Fibroblast of skin of back (primary cell): ENCODE measurements around the gene RUNDC3A.

ENCODE experiments used
- DNase-seq: peaks from one replicate; pipeline ENCODE4 v3.0.0-alpha.2; 2013

Gene RUNDC3A

DNA sequence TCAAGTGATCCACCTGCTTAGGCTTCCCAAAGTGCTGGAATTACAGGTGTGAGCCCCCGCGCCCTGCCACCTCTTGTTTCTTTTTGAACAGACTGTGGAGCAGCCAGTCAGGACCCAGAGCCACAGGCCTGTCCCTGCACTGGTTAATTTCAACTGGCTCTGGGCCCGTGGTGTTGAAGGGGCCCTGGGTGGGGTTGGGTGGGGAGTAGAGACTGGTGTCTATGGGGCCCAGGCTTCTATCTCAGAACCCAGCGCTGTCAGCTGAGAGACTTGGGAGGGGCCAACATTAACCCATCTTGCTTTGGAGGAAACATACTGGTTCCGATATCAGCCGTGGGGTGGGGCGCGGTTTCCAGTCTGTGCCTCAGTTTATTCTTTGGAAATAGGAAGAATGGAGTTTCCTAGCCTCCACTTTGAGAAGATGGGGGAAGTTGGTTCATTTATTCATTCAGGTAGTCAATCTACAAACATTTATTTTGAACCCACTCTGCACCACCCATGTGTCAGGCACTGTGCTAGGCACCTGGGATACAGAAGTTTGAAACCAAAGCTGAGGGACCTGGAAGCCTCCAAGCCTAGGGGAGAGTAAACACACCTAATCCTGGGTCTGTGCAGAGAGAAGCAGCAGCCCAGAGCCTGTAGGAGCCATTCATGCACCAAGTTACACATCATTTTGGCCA lies 24.9 kb upstream of the RUNDC3A start:
- no peak for DNase-seq

DNA sequence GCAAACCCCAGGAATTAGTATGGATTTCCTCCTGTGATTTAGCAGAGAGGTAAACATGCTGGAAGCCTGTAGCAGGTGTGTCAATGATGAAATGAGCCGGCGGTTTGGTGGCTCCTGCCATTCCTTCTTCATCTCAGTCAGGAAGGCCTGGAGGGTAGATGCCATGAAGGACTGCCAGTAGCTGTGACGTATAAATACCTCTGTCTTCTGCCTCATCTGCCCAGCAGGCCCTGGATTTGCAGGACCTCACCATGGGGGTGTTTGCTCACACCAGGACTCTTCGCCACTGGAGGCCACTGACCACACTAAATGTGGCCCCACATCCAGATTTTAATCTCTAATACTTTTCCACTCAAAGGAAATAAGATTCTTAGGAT lies 24.4 kb upstream of the RUNDC3A start:
- DNase-seq, result no peak

DNA sequence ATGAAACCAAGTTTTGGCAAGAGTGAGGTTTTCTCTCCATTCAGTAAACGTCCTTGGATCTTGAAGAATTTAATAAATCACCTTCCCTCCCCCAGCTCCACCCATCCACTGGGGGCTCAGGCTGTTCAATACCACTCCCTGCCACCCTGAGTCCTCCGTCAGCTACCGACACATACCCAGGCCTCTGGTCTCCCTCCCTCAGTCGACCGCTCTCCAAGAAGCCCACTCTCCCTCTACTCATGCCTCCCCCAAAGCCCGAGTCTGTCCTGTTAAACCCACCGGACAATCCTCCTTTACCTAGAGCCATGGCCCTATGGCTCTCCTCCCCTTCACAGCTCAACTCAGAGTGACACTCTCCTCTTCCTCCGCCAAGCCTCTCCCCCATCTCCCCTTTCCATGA lies 20.8 kb upstream of the RUNDC3A start:
- no peak for DNase-seq

- DNase-seq, result no peak
Observed at GRCh38 chr17:44293509-44294226, 14.7 kb upstream of the RUNDC3A start.

- DNase-seq, result no peak
Observed at GRCh38 chr17:44297975-44298374, 10.4 kb upstream of the RUNDC3A start.

DNA sequence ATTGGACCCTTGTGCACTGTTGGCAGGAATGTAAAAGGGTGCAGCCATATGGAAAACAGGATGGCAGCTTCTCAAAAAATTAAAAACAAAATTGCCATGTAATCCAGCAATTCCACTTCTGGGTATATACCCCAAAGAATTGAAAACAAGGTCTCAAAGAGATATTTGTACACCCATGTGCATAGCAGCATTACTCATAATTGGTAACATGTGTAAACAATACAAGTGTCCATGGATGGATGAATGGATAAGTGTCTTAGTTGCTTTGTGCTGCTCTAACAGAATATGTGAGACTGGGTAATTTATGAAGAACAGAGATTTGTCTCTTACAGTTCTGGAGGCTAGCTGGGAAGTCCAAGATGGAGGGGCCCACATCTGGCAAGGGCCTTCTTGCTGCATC lies 3.8 kb upstream of the RUNDC3A start:
- no peak for DNase-seq

- no peak for DNase-seq
Observed at GRCh38 chr17:44307387-44308186, 814 bp upstream of the RUNDC3A start.

GRCh38 chr17:44308865-44309264 lies 464 bp downstream of the RUNDC3A start:
- DNase-seq, result no peak

- no peak for DNase-seq
Observed at GRCh38 chr17:44309472-44309871, 1.1 kb downstream of the RUNDC3A start.

DNA sequence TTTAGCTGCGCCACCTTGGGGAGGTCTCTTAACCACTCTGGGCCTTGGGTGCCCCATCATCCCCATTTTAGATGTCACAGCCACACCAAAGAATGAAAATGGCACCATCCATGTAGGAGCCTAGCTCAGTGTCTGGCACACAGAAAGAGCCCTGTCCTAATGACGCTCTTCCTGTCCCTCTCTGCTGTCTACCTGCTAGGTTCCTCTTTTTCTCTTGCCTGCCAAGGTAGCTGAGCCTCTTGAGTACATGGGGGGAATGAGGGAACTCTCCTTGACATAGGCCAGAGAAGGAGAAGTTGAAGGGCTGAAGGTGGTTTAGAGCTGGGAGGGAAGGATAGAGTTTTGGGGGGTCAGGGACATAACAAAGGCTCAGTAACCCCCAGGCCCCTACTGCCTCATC lies 1.8 kb downstream of the RUNDC3A start:
- DNase-seq, result no peak

DNA sequence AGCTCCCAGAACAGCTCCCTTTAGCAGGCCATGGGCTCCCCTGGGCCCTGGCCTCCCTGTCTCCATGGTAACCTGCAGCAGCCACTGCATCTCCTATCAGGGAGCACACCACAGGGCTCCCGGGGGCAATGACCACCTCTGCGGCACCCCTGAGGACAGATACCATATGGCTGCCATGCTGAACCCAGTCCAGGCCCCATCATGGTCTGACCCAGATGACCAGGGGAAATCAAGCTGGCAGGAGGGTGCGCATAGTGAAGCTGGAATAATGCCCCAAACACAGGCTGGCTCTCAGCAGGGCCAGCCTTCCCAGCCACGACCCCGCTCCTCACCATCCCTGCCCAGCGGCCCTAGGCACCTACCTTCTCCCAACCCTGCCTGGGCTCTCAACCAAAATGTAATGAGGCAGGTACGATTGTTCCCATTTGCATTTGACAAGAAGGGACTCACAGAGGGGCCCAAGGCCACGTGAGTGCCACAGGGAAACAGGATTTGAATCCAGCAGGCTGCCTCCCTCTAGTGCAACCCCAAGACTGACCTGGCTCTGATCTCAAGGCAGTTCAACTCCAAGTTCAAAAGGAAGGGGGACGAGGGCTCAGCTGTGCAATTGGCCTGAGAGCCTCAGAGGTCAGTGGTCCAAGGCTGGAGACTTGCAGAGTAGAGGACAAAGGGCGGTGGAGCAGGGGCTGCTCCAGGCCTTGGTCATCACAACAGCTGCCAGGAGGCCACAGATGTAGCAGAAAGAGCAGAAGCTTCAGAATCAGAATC lies 2.4 kb downstream of the RUNDC3A start:
- DNase-seq, result no peak

- no peak for DNase-seq
Observed at GRCh38 chr17:44311562-44312181, 3.3 kb downstream of the RUNDC3A start.

- no peak for DNase-seq
Observed at GRCh38 chr17:44312396-44313104, 4.1 kb downstream of the RUNDC3A start.

DNA sequence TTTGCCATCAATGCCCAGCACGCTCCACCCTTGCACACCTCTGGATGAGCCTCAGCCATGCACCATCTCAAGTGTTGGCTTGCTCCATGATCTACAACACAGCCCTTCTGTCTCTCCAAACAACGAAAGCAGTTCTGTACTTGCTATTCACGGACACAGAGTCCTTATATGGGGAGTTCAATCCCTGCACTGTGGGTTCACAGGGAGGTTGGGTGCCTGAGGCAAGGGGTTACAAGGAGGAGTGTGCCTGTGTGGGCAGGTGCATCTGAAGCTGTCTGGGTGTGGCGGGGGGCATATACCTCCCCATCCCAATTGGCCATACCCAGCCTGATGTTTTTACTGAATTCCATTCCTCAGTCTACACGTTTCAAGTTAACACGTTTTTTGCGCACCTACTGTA lies 5.6 kb downstream of the RUNDC3A start:
- DNase-seq, result no peak

DNA sequence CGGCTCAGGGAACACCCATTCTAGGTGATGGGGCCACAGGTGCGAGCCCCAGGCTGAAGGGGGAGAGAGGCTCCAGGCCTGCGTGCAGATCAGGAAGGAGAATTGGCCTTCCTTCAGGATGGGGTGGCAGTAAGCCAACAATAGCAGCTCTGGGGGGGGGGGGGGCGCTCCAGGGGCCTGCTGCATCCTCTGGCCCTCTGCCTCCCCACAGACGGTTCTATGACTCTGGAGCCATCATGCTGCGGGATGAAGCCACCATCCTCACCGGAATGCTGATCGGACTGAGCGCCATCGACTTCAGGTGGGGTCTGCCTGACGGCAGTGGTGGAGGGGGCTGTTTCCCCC lies 6.1 kb downstream of the RUNDC3A start:
- DNase-seq, result no peak

DNA sequence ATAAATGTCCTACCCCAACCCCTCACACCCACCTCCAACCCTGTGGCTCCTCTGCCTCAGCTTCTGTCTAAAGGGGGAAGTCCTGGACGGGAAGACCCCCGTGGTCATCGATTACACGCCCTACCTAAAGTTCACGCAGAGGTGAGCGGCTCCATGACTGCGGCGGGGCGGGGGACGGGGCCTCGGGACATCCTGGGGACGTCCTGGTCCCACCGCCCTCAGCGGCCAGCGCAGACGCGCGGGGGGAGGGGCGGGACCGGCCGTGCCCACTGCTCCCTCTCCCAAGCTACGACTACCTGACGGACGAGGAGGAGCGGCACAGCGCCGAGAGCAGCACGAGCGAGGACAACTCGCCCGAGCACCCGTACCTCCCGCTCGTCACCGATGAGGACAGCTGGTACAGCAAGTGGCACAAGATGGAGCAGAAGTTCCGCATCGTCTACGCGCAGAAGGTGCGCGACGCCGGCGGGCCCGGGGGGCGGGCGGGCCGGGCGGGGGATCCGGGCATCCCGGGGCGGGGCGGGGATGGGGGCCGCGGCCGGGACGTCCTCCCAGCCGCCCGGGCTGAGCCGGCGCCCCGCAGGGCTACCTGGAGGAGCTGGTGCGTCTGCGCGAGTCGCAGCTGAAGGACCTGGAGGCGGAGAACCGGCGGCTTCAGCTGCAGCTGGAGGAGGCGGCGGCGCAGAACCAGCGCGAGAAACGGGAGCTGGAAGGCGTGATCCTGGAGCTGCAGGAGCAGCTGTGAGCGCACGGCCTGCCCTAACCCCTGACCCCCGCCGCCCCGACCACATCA lies 6.7 kb downstream of the RUNDC3A start:
- DNase-seq, result no peak

DNA sequence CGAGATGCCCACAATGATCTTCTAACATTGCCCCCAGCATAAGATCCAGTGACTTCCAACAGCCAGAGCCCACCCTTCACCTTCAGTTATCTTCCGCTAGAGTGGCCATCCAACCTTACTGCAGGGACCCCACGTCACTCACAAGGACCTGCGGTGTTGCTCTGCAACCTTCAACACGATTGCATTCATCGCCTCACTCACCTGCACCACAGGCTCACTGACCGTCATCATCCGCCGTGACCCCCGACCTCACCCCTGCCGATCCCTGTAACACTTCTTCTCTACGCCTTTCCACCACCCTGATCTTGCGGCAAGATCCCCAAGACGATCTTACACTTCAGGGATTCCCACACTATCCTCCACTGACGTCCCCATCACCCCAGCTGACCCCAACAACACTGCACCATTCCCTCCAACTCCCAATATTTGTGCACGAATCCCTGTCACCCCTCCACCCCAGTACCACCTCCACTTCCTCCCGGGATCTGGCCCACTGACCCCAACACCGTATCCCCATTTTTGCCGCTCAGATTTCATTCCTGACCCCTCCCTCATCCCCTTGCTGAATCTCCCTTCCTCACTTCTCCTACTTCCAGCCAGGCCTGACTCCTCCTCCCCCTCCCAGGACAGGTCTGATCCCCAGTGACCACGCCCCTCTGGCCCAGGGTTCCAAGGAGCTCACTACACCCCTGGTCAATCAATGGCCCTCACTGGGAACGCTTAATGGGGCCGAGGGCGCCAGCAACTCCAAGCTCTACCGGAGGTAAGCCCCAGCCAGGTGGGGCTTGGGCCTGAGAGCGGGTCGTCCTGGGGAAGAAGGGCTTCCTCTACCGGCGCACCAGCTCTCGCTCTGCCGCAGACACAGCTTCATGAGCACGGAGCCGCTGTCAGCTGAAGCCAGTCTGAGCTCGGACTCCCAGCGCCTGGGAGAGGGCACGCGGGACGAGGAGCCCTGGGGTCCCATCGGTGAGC lies 7.6 kb downstream of the RUNDC3A start:
- DNase-seq, result no peak

DNA sequence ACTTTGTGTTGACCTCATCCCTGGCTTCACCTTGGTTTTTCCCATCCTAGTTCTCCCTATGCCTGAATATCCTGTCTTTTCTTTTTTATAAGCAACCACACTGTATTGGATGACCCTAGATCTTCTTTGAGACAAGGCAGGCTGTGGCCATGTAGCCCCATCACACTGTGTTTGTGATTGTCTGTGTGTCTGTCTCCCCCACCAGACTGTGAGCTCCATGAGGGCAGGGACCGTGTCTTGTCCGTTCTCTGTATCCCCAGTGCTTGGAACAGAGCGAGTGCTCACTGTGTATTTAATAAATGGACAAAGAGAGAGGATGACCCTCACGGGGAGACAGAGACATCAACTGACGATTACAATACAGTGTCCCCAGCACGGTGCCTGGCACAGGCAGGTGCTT lies 9.1 kb downstream of the RUNDC3A start:
- DNase-seq, result no peak

DNA sequence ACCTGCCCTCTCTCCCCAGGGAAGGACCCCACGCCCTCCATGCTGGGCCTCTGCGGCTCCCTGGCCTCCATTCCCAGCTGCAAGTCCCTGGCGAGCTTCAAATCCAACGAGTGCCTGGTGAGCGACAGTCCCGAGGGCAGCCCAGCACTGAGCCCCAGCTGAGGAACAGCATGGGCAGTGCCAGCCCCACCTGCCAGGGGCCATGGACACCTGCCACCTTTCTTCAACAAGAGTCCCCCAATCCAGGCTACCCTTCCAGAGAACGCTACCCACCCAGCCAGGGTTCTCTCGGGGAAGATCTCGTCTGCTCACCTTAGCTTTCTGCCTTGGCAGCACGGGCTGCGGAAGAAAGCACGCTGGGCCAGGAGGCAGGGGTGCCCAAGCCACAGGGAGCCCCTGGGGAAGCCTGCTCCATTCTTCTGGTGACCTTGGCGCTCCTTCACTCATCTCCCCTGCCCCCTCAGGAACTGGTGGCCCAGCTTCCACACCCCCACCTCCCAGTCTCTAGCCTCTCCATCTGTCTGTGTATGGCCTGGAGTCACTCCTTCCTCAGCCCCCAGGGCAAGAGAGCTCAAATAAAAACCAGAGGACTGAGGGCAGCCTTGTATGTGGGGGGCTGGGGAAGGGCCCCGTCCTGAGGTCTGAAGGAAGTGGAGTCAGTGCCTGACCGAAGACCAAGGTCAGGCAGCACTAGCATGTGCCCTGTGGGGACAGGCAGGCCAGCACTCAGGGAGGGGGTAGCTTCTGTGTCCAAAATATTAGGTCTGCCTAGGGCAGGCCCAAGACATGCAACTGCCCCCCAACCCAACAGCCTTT lies 9.9 kb downstream of the RUNDC3A start:
- no peak for DNase-seq
